Naive thymus-derived CD4-positive, alpha-beta T cell (primary cell): Measurements from ENCODE around the gene YES1. TPM values are rescaled to one million over a fixed set of nuclear protein-coding genes. Genes with fewer than 3 reads are reported as not detected.

Experiments
- ATAC-seq: fragments of 150-1000 bp; cut with Tn5 transposase; 2 replicates; pipeline ENCODE4 v1.10.0; 2021; ENCODE audit warnings: mild to moderate bottlenecking, moderate library complexity
- CTCF ChIA-PET: fragments of 350-600 bp; sonication (Branson Sonifier 250); formaldehyde crosslinking; loops from one replicate; lab custom pipeline; 2021; ENCODE audit warnings: antibody characterized with exemption; lab: Charles Lee
- POLR2A ChIA-PET: fragments of 350-600 bp; sonication (Branson Sonifier 250); formaldehyde crosslinking; loops from one replicate; lab custom pipeline; 2021; ENCODE audit warnings: antibody characterized with exemption, inconsistent platforms; lab: Charles Lee
- DNase-seq, 9 donors: peaks; one replicate each; pipeline versions ENCODE4 v3.0.0 to v3.0.0-alpha.2; 2020 to 2022; ENCODE audit warnings: mixed read lengths in 1 of 9
- H3K27ac ChIP-seq: one replicate; pipeline ENCODE4 v1.7.0; 2013; ENCODE audit warnings: mild to moderate bottlenecking, low read depth, low read length, moderate library complexity
- H3K27me3 ChIP-seq, 2 donors: one replicate each; pipeline ENCODE4 v1.7.0; 2013; ENCODE audit warnings: low read length in 2 of 2, mild to moderate bottlenecking in 2 of 2, moderate library complexity in 2 of 2; ENCODE audit not compliant: control insufficient read depth in 2 of 2, insufficient read depth in 2 of 2
- H3K36me3 ChIP-seq, 3 experiments: 1 replicate in 2 of 3; 2 replicates in 1 of 3; pipeline ENCODE4 v1.7.0; 2013; ENCODE audit warnings: low read length in 3 of 3, mild to moderate bottlenecking in 3 of 3, moderate library complexity in 1 of 3; ENCODE audit not compliant: insufficient read depth in 3 of 3, control insufficient read depth in 2 of 3
- H3K4me1 ChIP-seq, 2 donors: one replicate each; pipeline ENCODE4 v1.7.0; 2013; ENCODE audit warnings: low read length in 2 of 2, mild to moderate bottlenecking in 2 of 2, moderate library complexity in 1 of 2; ENCODE audit not compliant: control insufficient read depth in 2 of 2, insufficient read depth in 2 of 2
- H3K4me3 ChIP-seq: 2 replicates; pipeline ENCODE4 v1.7.0; 2013; ENCODE audit warnings: mild to moderate bottlenecking, low read length
- H3K9me3 ChIP-seq, 3 experiments: 1 replicate in 2 of 3; 2 replicates in 1 of 3; pipeline ENCODE4 v1.7.0; 2013; ENCODE audit warnings: low read length in 3 of 3; ENCODE audit not compliant: control insufficient read depth in 2 of 3
- H3K27ac Mint-ChIP-seq, 9 donors: one replicate each; pipeline ENCODE4 v1.8.0; 2020 to 2022; ENCODE audit warnings: mixed read lengths in 9 of 9, mild to moderate bottlenecking in 8 of 9, moderate library complexity in 5 of 9, inconsistent platforms in 2 of 9
- H3K27me3 Mint-ChIP-seq, 5 donors: one replicate each; pipeline ENCODE4 v1.8.0; 2021 to 2022; ENCODE audit warnings: mixed read lengths in 5 of 5, mild to moderate bottlenecking in 1 of 5
- H3K36me3 Mint-ChIP-seq, 5 donors: one replicate each; pipeline ENCODE4 v1.8.0; 2020 to 2022; ENCODE audit warnings: mixed read lengths in 5 of 5, mild to moderate bottlenecking in 3 of 5, inconsistent platforms in 1 of 5
- H3K4me1 Mint-ChIP-seq, 7 donors: one replicate each; pipeline ENCODE4 v1.8.0; 2020 to 2022; ENCODE audit warnings: mixed read lengths in 7 of 7, mild to moderate bottlenecking in 3 of 7, inconsistent platforms in 1 of 7
- H3K4me3 Mint-ChIP-seq, 10 donors: one replicate each; pipeline ENCODE4 v1.8.0; 2020 to 2022; ENCODE audit warnings: mild to moderate bottlenecking in 10 of 10, mixed read lengths in 10 of 10, moderate library complexity in 6 of 10, inconsistent platforms in 2 of 10
- H3K9me3 Mint-ChIP-seq, 11 donors: one replicate each; pipeline ENCODE4 v1.8.0; 2020 to 2022; ENCODE audit warnings: mixed read lengths in 11 of 11, mild to moderate bottlenecking in 4 of 11, inconsistent platforms in 1 of 11, moderate library complexity in 1 of 11
- intact Hi-C, 2 donors: fragments of 100-400 bp; cut with micrococcal nuclease; formaldehyde crosslinking; loops; one replicate each; pipeline ENCODE4 v1.15.1; 2023
- polyA plus RNA-seq, 2 donors: library from polyadenylated mRNA; unstranded; fragments of 300-500 nt; fragmentation: Illumina TruSeq; gene quantifications; one replicate each; pipeline ENCODE4 v1.2.3, GENCODE V29; 2021
- total RNA-seq, 6 experiments: library from RNA in 5 of 6; stranded (reverse) in 5 of 6; gene quantifications; 1 replicate in 5 of 6; 2 replicates in 1 of 6; pipeline ENCODE4 v1.2.3 and lab custom pipeline; 2021 to 2026

Gene YES1
- total and polyA plus RNA-seq, 7 experiments from 2014 or later = 0.66 to 15.8 (median 14.7) TPM

DNA sequence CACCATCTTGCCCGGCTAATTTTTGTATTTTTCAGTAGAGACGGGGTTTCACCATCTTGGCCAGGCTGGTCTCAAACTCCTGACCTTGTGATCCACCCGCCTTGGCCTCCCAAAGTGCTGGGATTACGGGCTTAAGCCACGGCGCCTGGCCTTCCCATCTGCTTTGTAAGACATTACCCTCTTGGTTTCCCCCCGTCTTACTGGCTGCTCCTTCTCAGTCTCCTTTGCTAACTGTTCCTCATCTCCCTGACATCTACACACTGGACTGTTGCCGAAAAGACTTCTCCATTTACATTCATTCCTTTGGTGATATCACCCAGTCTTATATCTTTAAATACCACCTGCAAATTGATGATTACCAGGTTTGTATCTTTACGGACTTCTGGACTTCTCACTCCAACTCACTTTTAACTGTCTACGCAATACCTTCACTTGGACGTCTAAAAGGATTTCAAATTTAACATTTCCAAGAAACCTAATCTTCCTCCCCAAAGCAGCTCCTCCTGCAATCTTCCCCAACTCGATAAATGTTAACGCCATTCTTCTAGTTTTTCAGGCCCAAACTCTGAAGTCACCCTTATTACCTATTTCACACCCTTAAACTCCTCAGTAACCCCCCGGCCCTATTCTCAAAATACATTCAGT is 37.9 kb downstream of the YES1 start:
- Mint-ChIP-seq H3K4me1 (peaks cover 6 to 56% (median 49%) of the 10 kb centered on the region in 7 donors), H3K9me3 (no peaks in the 10 kb centered on the region), H3K36me3 (peaks cover 0 to 18% (median 12%) of the 10 kb centered on the region in 5 donors), H3K27ac (peak overlapping the region in 2 of 9 donors; percentile 6 to 26), H3K4me3 (no peak overlapping the region), H3K27me3 (no peaks in the 10 kb centered on the region)
- ATAC-seq (no peak), DNase-seq (no peak)
- Histone ChIP-seq H3K27me3 (no peaks in the 10 kb centered on the region), H3K36me3 (no peaks in the 10 kb centered on the region), H3K4me3 (no peak overlapping the region), H3K27ac (no peak overlapping the region), H3K4me1 (peaks cover 0 to 4% of the 10 kb centered on the region in 2 donors), H3K9me3 (no peaks in the 10 kb centered on the region)
- CTCF ChIA-PET = no interaction called here
- intact Hi-C loops = no loop called here
- POLR2A ChIA-PET = no interaction called here

DNA sequence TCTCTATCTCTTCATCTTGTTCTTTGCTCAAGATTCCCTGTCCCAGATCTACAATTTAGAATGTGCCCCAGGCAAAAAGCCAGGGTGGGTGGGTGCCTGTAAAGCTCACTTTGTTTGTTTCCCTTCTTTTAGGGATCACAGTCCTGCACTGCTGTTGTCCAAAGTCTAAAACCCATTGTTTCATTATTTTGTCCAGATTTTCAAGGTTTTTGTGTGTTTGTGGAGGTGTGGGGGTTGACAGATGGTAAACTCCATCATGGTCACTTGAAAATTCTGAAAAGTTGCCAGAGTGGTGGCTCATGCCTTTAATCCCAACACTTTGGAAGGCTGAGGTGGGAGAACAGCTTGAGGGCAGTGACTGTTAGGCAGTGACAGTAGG is 41.5 kb downstream of the YES1 start:
- ATAC-seq = no peak
- no peak for DNase-seq
- ChIA-PET CTCF (interaction anchor here (0.7 kb wide), 1 partner anchor 1605 kb away, joined by 3 read pairs; no protein-coding TSS in a partner anchor), POLR2A (no interaction called here)
- Histone ChIP-seq H3K4me3 (no peak overlapping the region), H3K4me1 (no peaks in the 10 kb centered on the region), H3K27ac (no peak overlapping the region), H3K36me3 (no peaks in the 10 kb centered on the region), H3K9me3 (no peaks in the 10 kb centered on the region), H3K27me3 (no peaks in the 10 kb centered on the region)
- H3K36me3 Mint-ChIP-seq = peaks cover 0 to 18% (median 7%) of the 10 kb centered on the region in 5 donors
- H3K27ac Mint-ChIP-seq = peak overlapping the region in 2 of 9 donors; percentile 11 to 63
- no peak overlapping the region for H3K4me3 Mint-ChIP-seq
- no peaks in the 10 kb centered on the region for H3K27me3 Mint-ChIP-seq
- no peaks in the 10 kb centered on the region for H3K9me3 Mint-ChIP-seq
- intact Hi-C loops = no loop called here
- peaks cover 3 to 43% (median 24%) of the 10 kb centered on the region in 7 donors for H3K4me1 Mint-ChIP-seq

DNA sequence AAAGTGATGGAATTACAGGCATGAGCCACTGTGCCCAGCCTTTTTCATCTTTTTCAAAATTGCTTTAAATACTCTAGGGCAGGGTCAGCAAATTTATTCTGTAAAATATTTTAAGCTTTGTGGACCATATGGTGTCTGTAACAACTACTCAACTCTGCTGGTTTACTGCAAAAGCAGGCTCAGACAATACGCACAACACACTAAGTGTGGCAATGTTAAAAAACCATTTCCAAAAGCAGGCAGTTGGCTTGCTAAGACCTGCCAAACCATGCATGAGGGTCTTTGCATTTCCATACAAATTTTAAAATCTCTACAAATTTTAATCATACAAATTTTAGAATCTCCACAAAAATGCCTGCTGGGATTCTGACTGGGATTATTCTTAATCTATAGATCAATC is 44.1 kb downstream of the YES1 start:
- no peaks in the 10 kb centered on the region for H3K9me3 ChIP-seq
- Mint-ChIP-seq H3K9me3 (peaks cover 0 to 4% (median 0%) of the 10 kb centered on the region in 11 donors), H3K27me3 (no peaks in the 10 kb centered on the region), H3K4me3 (no peak overlapping the region), H3K36me3 (peaks cover 0 to 21% (median 4%) of the 10 kb centered on the region in 5 donors), H3K27ac (peak overlapping the region in 1 of 9 donors; percentile 23), H3K4me1 (peaks cover 5 to 29% (median 22%) of the 10 kb centered on the region in 7 donors)
- H3K36me3 ChIP-seq = no peaks in the 10 kb centered on the region
- ATAC-seq (no peak), DNase-seq (no peak)
- ChIA-PET POLR2A (interaction anchor here (0.6 kb wide), 1 partner anchor 14 kb away, joined by 3 read pairs; no protein-coding TSS in a partner anchor), CTCF (interaction anchor here (0.7 to 0.9 kb wide), 2 partner anchors 49 to 62 kb away, joined by 3 to 5 read pairs; no protein-coding TSS in a partner anchor)
- H3K4me3 ChIP-seq = no peak overlapping the region
- no peak overlapping the region for H3K27ac ChIP-seq
- no peaks in the 10 kb centered on the region for H3K4me1 ChIP-seq
- intact Hi-C loops = no loop called here
- no peaks in the 10 kb centered on the region for H3K27me3 ChIP-seq

DNA sequence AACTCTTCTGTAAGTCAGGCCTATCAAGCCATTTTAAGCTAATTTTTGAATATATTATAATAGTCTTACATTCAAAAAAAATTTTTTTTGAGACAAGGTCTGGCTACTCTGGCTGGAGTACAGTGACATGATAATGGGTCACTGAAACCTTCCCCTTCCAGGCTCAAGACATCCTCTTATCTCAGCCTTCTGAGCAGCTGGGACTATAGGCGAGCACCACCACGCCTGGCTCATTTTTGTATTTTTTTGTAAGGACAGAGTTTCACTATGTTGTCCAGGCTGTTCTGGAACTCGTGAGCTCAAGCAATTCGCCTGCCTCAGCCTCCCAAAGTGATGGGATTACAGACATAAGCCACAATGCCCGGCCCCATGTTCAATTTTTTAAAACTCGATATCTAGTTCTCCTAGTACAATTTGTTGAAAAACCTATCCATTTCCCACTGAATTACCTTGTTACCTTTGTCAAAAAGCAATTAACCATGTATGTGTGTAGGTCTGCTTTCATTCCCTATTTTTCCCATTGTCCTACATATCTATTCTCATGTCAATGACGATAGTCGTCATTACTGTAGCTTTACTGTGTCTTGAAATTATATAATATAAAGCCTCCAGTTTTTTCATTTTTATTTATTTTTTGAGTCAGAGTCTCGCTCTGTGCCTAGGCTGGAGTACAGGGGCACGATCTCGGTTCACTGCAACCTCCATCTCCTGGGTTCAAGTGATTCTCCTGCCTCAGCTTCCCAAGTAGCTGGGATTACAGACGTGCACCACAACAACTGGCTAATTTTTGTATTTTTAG is 44.8 kb downstream of the YES1 start:
- no peak for DNase-seq
- H3K4me3 Mint-ChIP-seq = no peak overlapping the region
- ChIA-PET POLR2A (no interaction called here), CTCF (interaction anchor here (0.7 kb wide), 1 partner anchor 49 kb away, joined by 5 read pairs; no protein-coding TSS in a partner anchor)
- H3K27ac Mint-ChIP-seq = peak overlapping the region in 2 of 9 donors; percentile 2 to 66
- Histone ChIP-seq H3K9me3 (no peaks in the 10 kb centered on the region), H3K27me3 (no peaks in the 10 kb centered on the region), H3K4me3 (no peak overlapping the region), H3K4me1 (no peaks in the 10 kb centered on the region), H3K36me3 (no peaks in the 10 kb centered on the region), H3K27ac (no peak overlapping the region)
- peaks cover 0 to 4% (median 0%) of the 10 kb centered on the region in 11 donors for H3K9me3 Mint-ChIP-seq
- peaks cover 0 to 18% (median 6%) of the 10 kb centered on the region in 5 donors for H3K36me3 Mint-ChIP-seq
- intact Hi-C loops = no loop called here
- no peaks in the 10 kb centered on the region for H3K27me3 Mint-ChIP-seq
- ATAC-seq = no peak
- peaks cover 6 to 29% (median 21%) of the 10 kb centered on the region in 7 donors for H3K4me1 Mint-ChIP-seq

DNA sequence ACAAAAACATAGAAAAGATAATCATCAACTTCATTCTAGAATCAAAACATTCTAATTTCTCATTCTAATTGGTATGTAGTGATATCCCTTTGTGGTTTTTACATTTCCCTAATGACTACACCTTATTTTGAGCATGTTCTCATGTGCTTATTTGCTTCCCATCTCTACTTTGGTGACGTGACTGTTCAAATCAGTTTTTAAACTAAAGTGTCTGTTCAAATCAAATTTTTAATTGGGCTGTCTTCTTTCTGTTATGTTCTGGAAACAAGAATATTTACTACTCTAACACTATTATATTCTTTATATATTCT is 45.5 kb downstream of the YES1 start:
- no peaks in the 10 kb centered on the region for H3K27me3 ChIP-seq
- DNase-seq (no peak), ATAC-seq (no peak)
- Mint-ChIP-seq H3K27ac (no peak overlapping the region), H3K4me1 (peaks cover 6 to 34% (median 23%) of the 10 kb centered on the region in 7 donors), H3K36me3 (peaks cover 0 to 18% (median 6%) of the 10 kb centered on the region in 5 donors), H3K9me3 (peaks cover 0 to 4% (median 0%) of the 10 kb centered on the region in 11 donors), H3K27me3 (no peaks in the 10 kb centered on the region), H3K4me3 (no peak overlapping the region)
- ChIA-PET CTCF (no interaction called here), POLR2A (no interaction called here)
- H3K4me3 ChIP-seq = no peak overlapping the region
- no peak overlapping the region for H3K27ac ChIP-seq
- intact Hi-C loops = no loop called here
- no peaks in the 10 kb centered on the region for H3K4me1 ChIP-seq
- no peaks in the 10 kb centered on the region for H3K36me3 ChIP-seq
- H3K9me3 ChIP-seq = no peaks in the 10 kb centered on the region

DNA sequence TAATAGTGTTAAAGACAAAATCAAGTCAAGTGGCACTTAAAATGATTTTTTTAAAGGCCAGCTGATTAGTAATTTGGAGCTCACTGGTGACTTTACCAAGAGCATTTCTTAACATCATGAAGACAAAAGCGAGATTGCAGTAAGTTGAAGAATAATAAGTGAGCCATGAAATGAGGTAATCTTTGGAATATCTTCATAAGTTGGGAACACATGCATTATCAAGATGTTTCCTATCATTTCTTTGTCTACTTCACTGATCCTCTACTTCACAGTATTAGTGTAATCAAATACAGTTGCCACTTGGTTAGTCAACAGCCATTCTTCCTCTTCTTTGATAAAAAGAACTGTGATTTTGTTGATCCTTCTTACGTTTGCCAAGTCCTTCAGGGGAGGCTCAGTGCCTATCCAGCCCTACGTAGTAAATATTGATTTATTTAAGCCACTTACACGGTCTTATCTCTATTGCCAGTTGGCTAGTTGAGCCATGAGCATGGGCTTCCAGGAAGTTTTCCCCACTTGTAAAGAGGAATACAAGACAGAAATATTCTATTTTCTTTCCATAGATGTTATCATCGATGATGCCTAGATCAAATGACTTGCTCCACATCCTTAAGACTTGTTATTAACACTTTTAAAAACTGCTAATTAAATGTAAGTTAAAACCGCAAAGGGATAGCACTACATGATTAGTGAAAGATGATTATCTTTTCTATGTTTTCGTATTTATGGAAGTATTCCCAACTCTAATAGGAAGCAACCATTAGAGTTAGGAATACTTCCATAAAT is 46.1 kb downstream of the YES1 start:
- H3K4me1 ChIP-seq = no peaks in the 10 kb centered on the region
- H3K27ac ChIP-seq = no peak overlapping the region
- H3K4me3 ChIP-seq = no peak overlapping the region
- ChIA-PET CTCF (interaction anchor here (0.7 kb wide), 1 partner anchor 64 kb away, joined by 3 read pairs; no protein-coding TSS in a partner anchor), POLR2A (no interaction called here)
- Mint-ChIP-seq H3K4me3 (no peak overlapping the region), H3K27ac (peak overlapping the region in 1 of 9 donors; percentile 23), H3K36me3 (peaks cover 0 to 18% (median 6%) of the 10 kb centered on the region in 5 donors), H3K9me3 (peaks cover 0 to 4% (median 0%) of the 10 kb centered on the region in 11 donors), H3K4me1 (peaks cover 6 to 36% (median 27%) of the 10 kb centered on the region in 7 donors), H3K27me3 (no peaks in the 10 kb centered on the region)
- DNase-seq (no peak), ATAC-seq (no peak)
- no peaks in the 10 kb centered on the region for H3K9me3 ChIP-seq
- no peaks in the 10 kb centered on the region for H3K27me3 ChIP-seq
- H3K36me3 ChIP-seq = no peaks in the 10 kb centered on the region
- intact Hi-C loops = no loop called here
